Measurements from ENCODE around the gene BCL11B. TPM values are rescaled to one million over a fixed set of nuclear protein-coding genes. Genes with fewer than 3 reads are reported as not detected.

BCL11B gene
- total RNA-seq, 1 experiment from 2014 or later: 80.6 TPM

GRCh38 chr14:99143126-99143525 is 128.9 kb downstream of the BCL11B start:
- no peak overlapping the region for H3K4me3 ChIP-seq (ENCODE audit: low read depth, low read length, poor library complexity, severe bottlenecking)
- H3K27me3 ChIP-seq (replicated peaks; ENCODE audit: insufficient read depth, low read depth, low read length, poor library complexity): no peaks in the 10 kb centered on the region
- no peak for DNase-seq (ENCODE audit: low spot score)
- ChIA-PET POLR2A (ENCODE audit: low non-redundant PET) (no interaction called here), CTCF (no interaction called here)
- no peak for TF ChIP-seq EZH2 (IDR thresholded peaks at IDR 0.05; ENCODE audit: borderline replicate concordance, low read depth, low read length, poor library complexity, severe bottlenecking)
- TF ChIP-seq, protein P1, sequence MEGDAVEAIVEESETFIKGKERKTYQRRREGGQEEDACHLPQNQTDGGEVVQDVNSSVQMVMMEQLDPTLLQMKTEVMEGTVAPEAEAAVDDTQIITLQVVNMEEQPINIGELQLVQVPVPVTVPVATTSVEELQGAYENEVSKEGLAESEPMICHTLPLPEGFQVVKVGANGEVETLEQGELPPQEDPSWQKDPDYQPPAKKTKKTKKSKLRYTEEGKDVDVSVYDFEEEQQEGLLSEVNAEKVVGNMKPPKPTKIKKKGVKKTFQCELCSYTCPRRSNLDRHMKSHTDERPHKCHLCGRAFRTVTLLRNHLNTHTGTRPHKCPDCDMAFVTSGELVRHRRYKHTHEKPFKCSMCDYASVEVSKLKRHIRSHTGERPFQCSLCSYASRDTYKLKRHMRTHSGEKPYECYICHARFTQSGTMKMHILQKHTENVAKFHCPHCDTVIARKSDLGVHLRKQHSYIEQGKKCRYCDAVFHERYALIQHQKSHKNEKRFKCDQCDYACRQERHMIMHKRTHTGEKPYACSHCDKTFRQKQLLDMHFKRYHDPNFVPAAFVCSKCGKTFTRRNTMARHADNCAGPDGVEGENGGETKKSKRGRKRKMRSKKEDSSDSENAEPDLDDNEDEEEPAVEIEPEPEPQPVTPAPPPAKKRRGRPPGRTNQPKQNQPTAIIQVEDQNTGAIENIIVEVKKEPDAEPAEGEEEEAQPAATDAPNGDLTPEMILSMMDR (conservative IDR thresholded peaks at IDR 0.05; ENCODE audit: low read depth, low read length): no peak
- H3K36me3 ChIP-seq (ENCODE audit: insufficient read depth, low read length, poor library complexity, severe bottlenecking): no peaks in the 10 kb centered on the region
- intact Hi-C loops (cut with micrococcal nuclease; ENCODE audit: unreplicated experiment): no loop called here
- no peaks in the 10 kb centered on the region for H3K9me3 ChIP-seq (ENCODE audit: low read depth, low read length, poor library complexity, severe bottlenecking)
- peaks cover 13% of the 10 kb centered on the region for H3K4me1 ChIP-seq (ENCODE audit: insufficient read depth, low read length, poor library complexity, severe bottlenecking)
- no TSS peak for BruUV-seq (replicated peaks)
- H3K27ac ChIP-seq (ENCODE audit: low read depth, low read length, poor library complexity, severe bottlenecking): no peak overlapping the region

- no peaks in the 10 kb centered on the region for H3K27me3 ChIP-seq (replicated peaks; ENCODE audit: insufficient read depth, low read depth, low read length, poor library complexity)
- H3K4me1 ChIP-seq (ENCODE audit: insufficient read depth, low read length, poor library complexity, severe bottlenecking): peaks cover 13% of the 10 kb centered on the region
- no peak for DNase-seq (ENCODE audit: low spot score)
- intact Hi-C loops (cut with micrococcal nuclease; ENCODE audit: unreplicated experiment): no loop called here
- ChIA-PET CTCF (no interaction called here), POLR2A (ENCODE audit: low non-redundant PET) (no interaction called here)
- TF ChIP-seq, protein P1 (conservative IDR thresholded peaks at IDR 0.05; ENCODE audit: low read depth, low read length): no peak
- no peak for TF ChIP-seq EZH2 (IDR thresholded peaks at IDR 0.05; ENCODE audit: borderline replicate concordance, low read depth, low read length, poor library complexity, severe bottlenecking)
- H3K4me3 ChIP-seq (ENCODE audit: low read depth, low read length, poor library complexity, severe bottlenecking): no peak overlapping the region
- BruUV-seq (replicated peaks): no TSS peak
- H3K9me3 ChIP-seq (ENCODE audit: low read depth, low read length, poor library complexity, severe bottlenecking): no peaks in the 10 kb centered on the region
- H3K27ac ChIP-seq (ENCODE audit: low read depth, low read length, poor library complexity, severe bottlenecking): no peak overlapping the region
- H3K36me3 ChIP-seq (ENCODE audit: insufficient read depth, low read length, poor library complexity, severe bottlenecking): no peaks in the 10 kb centered on the region
These were observed 130.8 kb downstream of the BCL11B start for GRCh38 chr14:99141236-99141635.

- Histone ChIP-seq H3K4me3 (ENCODE audit: low read depth, low read length, poor library complexity, severe bottlenecking) (no peak overlapping the region), H3K36me3 (ENCODE audit: insufficient read depth, low read length, poor library complexity, severe bottlenecking) (no peaks in the 10 kb centered on the region), H3K27ac (ENCODE audit: low read depth, low read length, poor library complexity, severe bottlenecking) (no peak overlapping the region), H3K9me3 (ENCODE audit: low read depth, low read length, poor library complexity, severe bottlenecking) (no peaks in the 10 kb centered on the region), H3K27me3 (replicated peaks; ENCODE audit: insufficient read depth, low read depth, low read length, poor library complexity) (no peaks in the 10 kb centered on the region), H3K4me1 (ENCODE audit: insufficient read depth, low read length, poor library complexity, severe bottlenecking) (peaks cover 12% of the 10 kb centered on the region)
- ChIA-PET CTCF (no interaction called here), POLR2A (ENCODE audit: low non-redundant PET) (no interaction called here)
- TF ChIP-seq, protein P1 (conservative IDR thresholded peaks at IDR 0.05; ENCODE audit: low read depth, low read length): no peak
- no peak for TF ChIP-seq EZH2 (IDR thresholded peaks at IDR 0.05; ENCODE audit: borderline replicate concordance, low read depth, low read length, poor library complexity, severe bottlenecking)
- BruUV-seq (replicated peaks): no TSS peak
- no peak for DNase-seq (ENCODE audit: low spot score)
- intact Hi-C loops (cut with micrococcal nuclease; ENCODE audit: unreplicated experiment): no loop called here
These were observed 132.8 kb downstream of the BCL11B start for GRCh38 chr14:99138999-99139865.

All from A673 (cell line).